DLD1 (cell line): ENCODE results near the gene TOM1.
"Not testable (repeated sequence)": the region's sequence is repeated elsewhere in the genome, so short reads cannot be mapped to it uniquely, and the experiment has no call there.

Experiments
- in situ Hi-C: cut with HindIII; loops from 2 replicates; pipeline ENCODE4 v1.10.0; 2017; ENCODE audit warnings: low sequenced_read_pairs

TOM1 gene

DNA sequence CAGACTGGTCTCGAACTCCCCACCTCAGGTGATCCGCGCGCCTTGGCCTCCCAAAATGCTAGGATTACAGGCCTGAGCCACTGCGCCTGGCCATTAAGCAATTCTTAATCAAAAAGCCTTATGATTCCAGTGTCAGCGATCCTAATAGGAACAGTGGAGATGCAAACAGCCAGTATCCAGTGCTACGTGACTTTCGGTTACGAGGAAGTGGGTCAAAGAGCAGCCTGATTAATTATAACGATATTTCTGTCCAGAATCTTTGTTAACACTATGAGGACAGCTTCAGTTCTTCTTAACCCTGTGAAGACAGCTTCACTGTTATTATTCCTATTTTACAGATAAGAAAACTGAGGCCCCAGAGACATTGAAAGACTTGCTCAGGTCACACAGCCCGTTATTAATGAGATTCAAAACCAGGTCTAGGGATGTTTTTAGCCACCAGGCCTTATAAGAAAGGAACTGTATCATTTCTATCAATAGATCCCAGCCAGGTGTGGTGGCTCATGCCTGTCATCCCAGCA lies 63.9 kb downstream of the TOM1 start:
- in situ Hi-C loops = no loop called here

DNA sequence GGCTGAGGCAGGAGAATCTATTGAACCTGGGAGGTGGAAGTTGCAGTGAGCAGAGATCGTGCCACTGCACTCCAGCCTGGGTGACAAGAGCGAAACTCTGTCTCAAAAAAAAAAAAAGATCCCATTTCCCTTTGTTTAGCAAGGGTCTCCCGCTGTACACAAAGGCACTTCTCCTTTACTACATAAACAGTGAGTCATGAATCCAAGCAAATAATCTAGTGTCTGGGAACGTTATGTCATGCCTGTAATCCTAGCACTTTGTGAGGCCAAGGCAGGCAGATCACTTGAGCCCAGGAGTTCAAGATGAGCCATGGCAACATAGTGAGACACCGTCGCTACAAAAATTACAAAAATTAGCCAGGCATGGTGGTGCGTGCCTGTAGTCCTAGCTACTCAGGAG lies 64.5 kb downstream of the TOM1 start:
- in situ Hi-C loops = not testable (repeated sequence)

DNA sequence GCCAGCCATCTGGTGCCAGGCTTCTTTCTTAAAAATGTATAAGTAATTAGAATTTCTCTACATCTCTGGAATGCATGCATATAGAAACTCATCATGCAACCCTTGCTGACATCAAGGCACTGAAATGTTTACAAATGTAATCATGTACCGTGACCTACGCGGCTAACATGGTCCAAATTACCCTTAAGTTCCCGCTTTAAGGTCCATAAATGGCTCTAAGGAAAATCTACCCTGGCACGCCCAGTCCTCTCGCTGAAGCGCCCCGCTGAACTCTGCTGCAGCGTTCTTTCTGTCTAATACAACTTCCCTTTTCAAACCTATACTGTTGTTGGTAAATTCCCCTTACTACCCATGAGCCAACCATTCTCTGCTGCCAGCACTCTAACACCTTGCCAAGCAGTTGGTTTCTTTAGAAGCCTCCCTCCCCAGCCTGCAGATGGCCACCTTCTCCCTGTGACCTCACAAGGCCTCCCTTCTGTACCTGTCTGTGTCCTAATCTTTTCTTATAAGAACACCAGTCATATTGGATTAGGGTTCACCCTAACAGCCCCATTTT lies 67.7 kb downstream of the TOM1 start:
- in situ Hi-C loops = no loop called here

- in situ Hi-C loops = no loop called here
Observed at GRCh38 chr22:35368386-35368785, 68.7 kb downstream of the TOM1 start.

- in situ Hi-C loops = no loop called here
Observed at GRCh38 chr22:35369996-35370395, 70.3 kb downstream of the TOM1 start.

DNA sequence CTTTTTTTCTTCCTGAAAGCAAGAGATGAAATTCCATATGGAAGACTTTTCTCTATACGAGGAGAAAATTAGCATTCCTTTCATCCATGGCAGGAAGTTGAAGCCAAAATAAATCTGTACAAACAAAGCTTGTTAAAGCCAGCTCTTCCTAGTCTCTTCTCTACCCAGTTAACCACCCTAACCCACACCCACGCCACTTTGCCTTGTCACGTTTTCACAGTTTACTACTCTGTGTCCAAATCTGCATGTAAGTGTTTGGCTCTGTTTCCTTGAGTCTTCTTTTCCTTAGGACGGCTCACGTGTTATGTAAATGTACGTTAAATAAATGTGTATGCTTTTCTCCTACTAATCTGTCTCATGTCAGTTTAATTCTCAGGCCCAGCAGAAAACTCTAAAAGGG lies 74.1 kb downstream of the TOM1 start:
- in situ Hi-C loops = no loop called here

DNA sequence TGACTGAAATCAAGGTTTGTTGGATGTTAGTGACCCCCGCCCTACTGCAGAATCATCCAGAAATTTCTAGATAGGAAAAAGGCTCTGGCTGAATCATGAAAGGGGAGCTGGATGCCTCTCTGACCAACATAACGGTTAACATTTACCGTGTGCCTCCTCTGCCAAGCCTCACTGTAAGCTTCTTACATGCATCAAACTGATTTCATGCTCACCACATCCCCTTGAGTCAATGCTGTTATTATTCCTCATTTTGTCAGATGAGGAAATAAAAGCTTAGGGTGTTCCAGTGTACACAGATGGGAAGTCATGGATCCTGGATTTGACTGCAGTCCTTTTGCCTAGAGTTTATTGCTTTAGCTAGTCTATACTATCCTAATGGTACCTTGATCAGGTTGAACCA lies 75.3 kb downstream of the TOM1 start:
- in situ Hi-C loops = no loop called here

DNA sequence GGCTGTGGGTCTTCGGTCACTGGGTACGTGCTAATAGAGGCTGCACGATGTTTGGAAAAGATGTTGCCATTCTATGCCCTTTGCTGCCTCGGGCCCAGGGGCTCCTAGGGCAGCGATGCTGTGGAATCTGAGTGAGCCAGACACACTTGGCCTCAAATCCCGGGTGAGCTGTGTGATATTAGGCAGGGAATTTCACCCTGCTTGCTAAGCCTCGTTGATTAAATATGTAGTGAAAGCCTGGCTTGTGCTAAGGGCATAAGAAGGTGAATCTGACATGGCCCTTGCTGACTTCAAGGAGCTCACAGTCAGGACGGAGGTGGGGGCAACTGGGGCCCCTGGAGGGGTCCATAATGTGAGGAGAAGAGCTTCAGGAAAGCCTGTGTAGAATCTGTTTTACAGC lies 75.8 kb downstream of the TOM1 start:
- in situ Hi-C loops = no loop called here

DNA sequence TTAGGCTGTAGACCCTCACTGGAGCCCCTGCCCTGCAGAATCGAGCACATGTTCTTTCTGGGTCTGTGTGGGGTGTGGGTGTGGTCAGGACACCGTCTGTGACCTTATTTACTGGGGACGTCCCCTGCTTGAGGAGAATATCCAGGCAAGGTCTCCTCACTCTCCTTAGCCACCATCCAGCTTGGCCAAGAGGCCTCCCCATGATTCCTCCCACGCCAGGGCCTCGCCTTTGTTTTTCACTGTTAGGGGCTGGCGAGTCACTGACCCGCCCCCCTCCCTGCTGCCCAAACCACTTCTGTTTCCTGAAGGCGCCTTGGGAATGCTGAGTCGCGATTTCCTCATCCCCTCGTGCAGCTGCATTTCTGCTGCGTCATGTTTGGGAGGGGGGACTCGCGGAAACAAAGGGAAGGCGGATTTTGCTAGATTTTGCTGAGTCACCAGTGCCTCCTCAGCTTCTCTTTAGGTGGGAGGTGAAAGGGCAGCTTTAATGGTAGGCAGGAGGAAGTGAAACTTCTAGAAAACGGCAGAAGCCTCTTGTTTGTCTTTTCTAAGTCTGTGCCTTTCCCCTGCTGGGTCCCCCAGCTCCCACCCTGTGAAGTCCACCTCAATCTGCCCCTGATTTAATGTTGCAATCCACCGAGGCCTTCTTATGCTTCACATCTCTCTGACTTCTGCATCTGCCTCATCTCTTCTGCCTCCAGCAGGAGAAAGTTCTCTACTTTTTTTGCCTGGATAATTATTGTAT lies 77.2 kb downstream of the TOM1 start:
- in situ Hi-C loops = no loop called here

DNA sequence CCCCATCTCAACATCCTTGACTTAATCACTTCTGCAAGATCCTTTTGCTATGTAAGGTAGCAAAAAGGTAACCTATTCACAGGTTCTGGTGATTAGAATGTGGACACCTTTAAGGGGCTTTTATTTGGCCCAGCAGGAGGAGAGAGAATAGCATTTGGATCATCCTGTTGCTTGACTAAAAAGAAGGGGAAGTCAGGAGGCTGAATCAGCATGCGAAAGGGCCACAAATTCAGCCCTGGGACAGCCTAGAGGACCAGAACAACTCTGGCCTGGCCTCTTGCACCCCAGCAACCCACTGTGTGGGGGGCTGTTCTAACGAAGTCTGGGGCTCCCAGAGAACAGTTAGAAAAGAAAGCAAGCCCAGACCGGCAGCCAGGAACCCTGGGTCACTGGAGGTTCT lies 78.0 kb downstream of the TOM1 start:
- in situ Hi-C loops = no loop called here

DNA sequence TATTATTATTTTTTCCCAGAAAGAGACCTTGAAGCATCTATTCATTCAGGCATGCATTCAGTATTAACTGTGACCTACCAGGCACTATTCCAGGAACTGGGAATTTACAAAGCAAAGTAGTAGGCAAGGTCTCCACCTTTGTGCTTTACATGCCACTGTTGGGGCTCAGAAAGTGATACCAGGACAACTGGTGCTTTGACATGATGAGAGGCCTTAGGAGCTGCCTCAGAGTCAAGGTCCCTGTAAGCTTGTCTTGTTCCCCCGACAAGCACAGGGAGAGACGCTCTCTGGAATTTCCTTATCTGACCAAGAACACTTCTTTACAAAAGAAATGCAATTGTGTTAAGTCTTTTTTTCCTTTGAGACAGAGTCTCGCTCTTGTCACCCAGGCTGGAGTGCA lies 78.9 kb downstream of the TOM1 start:
- in situ Hi-C loops = no loop called here

DNA sequence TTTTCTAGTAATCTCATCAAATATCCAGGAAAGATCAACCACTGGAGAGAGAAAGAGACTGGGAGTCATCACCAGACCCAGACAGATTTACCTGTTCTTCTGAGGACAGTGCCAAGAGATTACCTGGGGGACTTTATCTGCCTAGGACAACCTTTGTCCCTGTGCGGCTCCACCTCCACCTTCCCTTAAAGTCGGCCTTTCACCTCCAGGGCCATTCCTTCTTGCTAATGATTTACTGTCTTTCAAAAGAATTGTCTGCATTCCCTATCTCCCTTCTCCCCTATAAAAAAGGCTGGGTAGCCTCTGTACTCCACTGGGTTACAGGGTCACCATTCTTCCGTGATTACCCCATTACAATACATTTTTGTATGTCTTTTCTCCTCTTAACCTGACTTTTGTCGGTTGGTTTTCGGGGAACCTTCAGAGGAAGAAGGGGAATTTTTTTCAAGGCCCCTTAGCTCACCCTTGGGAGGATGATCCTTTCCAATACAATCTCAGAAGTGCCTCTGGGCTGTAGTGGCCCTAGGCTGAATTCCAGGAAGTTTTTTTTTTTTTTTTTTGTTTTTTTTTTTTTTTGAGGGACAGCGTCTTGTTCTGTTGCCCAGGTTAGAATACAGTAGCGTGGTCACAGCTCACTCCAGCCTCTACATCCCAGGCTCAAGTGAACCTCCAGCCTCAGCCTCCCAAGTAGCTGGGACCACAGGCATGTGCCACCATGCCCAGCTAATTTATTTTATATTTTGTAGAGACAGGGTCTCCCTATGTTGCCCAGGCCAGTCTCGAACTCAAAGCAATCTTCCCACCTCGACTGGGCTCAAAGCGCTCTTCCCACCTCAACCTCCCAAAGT lies 79.7 kb downstream of the TOM1 start:
- in situ Hi-C loops = no loop called here

DNA sequence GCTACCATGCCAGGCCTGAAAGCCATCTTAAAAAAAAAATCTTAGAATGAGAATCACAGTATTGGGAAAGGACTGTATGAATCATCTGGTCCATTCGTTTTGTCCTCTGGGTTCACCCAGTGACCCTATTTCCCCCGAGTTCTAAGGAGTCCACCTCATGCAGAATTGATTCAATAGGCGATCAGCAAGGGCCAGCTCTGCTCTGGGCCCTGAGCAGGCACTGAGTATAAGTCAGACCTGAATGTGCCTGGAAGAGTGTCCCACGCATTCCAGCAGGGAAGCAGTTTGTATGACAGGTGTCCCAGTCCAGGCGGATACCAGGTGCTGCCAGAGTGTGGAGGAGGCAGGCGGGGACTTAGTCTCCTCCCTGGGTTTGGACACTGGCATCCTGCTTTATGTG lies 80.3 kb downstream of the TOM1 start:
- in situ Hi-C loops = no loop called here

DNA sequence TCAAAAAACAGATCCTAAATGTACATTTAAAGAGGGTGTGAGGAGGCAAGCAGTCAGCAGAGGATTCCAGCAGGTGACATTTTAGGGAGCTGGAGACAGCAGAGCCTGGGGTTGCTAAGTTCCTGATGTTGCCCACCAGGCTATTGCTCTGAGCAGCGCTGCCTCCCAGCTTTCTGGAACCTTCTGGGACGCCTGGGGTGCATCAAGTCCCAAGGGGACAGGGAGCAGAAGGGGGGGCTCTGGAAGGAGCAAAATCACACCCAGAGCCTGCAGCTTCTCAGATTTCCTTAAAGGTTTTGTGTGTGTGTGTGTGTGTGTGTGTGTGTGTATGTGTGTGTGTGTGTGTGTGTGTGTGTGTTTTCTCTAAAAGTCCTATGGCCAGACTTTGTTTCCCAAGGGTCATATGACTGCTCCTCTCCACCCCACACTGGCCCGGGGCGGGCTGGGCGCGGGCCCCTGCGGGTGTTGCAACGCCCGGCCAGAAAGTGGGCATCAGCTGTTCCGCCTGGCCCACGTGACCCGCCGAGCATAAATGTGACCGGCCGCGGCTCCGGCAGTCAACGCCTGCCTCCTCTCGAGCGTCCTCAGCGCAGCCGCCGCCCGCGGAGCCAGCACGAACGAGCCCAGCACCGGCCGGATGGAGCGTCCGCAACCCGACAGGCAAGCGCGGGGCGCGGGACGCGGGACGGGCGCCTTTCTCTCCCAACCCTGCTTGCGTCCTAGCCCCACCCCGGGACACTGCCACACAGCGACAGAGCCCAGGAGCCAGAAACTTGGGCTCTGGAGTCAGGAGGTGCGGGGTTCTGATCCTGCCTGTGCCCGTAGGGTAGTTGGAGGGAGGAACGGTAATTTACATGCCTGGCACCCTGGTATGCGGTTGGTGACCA lies 81.1 kb downstream of the TOM1 start, which contains the start of gene HMOX1:
HMOX1 (plus strand) TSS at position 560 of the 887 bp plus-strand sequence; CDS start at position 638, 78 bp downstream.
- in situ Hi-C loops = no loop called here

- in situ Hi-C loops = no loop called here
Observed at GRCh38 chr22:35381424-35382009, 81.8 kb downstream of the TOM1 start.

- in situ Hi-C loops = no loop called here
Observed at GRCh38 chr22:35383679-35384071, 84.0 kb downstream of the TOM1 start.

DNA sequence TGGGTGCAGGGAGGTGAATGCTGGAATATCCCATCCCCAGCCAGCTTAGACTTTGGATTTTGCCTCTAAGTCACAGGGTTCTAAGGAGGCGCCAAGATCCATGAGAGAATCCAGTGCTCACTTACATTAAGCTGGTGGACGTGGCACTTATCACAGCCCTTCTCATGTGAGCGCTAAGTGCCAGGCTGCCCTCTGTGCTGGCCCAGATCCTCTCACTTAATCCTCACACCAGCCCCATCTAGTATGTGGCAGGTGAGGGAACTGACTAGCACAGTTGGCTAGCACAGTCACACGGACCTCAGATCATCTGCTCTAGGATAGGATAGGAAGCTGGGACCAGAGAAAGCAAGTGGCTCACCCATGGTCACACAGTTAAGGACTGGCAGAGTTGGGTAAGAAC lies 84.8 kb downstream of the TOM1 start:
- in situ Hi-C loops = no loop called here

DNA sequence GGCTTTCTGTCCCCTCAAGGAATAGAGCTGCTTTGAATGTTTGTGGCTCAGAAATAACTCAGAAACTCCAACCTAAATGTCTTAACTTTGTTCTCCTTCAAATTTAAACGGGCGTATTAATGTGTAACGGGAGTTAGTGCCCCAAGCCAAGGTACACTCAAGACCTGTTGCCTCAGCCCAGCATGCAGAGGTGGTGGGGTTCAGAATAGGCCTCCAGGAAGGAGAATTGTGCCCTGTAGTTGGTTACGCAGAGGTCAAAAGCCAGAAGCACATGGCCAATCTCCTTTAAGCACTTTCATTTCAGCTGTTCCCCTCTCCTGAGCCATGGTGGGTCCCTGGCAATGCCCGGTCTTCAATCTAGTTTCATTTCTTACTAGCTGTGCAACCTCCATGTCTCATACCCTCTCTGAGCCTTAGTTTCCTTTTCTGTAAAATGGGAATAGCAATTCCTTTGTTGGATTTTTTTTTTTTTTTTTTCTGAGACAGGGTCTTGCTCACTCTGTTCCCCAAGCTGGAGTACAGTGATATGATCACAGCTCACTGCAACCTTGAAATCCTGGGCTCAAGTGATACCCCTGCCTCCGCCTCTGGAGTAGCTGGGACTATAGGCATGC lies 85.4 kb downstream of the TOM1 start:
- in situ Hi-C loops = no loop called here

- in situ Hi-C loops = no loop called here
Observed at GRCh38 chr22:35386670-35387288, 87.1 kb downstream of the TOM1 start.
